ENCODE data around the gene SH3RF1.

The SH3RF1 gene

DNA sequence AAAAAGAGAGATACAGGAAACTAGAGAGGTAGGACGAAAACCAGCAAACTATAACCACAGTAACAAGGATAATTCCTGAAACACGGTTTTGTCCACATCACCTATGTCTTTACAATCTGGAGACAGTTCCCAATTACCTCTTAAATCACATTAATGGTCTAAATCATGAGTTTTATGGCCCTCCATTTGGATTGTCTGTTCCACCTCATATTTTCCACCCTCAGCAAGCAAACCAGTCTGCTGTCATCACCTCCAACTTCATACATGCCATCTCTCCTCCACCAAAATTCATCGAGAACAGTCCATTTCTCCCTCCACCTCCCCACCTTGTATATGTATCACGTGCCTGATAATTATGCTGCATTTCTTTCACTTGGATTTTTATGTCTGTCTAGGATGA lies 107.3 kb downstream of the SH3RF1 start:
- no peak for DNase-seq (ENCODE audit: low spot score)

DNA sequence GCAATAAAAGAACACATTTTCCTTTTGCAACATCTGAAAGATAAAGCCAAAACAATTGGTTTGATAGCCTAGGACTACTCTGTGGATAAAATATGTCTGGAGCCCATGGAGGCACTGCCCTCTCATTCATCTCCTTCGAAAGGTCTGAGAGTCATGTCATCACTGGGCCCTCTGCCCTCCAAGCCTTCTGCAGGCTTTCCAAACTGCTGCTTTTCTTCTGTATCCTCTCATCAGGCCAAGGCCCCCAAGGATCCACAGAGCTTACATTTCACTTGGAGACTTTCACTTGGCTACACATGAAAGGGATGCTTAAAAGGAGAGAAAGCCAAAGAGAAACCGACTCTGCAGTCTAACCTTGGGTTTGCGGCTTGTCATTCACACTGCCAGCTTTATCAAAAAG lies 109.9 kb downstream of the SH3RF1 start:
- peak; percentile 38 for DNase-seq (ENCODE audit: low spot score)

DNA sequence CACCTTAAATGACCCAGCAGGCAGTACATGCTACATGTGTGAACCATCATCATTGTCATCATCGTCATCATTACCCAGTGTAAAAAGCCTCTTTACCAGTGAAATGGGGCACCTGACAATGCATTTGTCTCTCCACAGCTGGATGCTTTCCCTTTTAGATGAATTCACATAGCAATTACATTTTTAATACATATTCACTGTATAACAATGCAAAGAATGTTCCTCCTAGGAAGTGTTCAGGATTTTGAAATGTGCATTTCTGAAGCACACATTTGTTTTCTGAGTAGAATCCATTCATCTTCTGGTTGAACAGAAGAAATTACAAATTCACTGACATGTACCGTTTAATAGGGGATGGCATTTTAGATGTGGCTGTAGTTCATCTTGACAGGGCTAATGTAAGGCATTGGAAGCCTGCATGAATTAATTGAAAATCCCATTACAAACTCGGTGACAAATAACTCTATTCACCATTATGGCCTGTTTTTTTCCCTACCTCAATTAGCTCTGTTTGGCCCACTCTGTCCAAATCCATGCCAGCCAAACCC lies 111.1 kb downstream of the SH3RF1 start:
- DNase-seq (ENCODE audit: low spot score) = peak; percentile 30

DNA sequence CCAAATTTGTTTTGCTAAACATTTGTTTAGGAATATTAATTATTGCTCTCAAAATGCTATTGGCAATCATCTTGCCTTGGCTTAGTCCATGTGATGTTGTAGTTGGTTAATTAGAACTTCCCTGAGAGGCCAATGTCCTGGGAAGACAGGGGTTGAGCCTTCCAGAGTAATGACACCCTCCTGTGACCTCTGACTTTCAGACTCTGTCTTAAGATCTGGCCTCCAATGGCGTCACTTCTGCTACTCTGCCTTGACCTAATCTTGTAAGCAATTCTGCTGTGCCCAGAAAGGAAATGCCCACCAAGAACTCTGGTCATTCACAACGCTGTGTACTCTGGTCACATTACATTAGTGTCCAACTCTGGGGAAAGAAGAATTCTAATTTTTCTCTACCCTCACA lies 111.9 kb downstream of the SH3RF1 start:
- no peak for DNase-seq (ENCODE audit: low spot score)

DNA sequence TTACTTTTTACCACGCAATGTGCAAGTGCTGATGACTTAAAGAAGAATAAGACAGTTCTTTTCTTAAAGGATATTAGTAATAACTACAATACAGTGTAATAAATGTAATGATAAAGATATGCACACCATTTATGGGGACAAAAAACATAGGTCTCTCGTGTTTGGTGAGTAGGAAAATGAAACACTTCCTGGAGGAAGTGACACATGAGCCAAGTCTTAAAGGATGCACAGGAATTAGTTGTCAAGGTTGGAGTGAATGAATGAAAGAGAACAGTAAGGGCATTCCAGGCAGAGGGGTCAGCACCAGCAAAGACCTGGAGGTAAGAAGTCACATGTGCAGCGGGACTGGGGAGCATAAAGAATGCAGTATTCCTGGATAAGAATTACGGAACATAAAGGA lies 112.7 kb downstream of the SH3RF1 start:
- no peak for DNase-seq (ENCODE audit: low spot score)

DNA sequence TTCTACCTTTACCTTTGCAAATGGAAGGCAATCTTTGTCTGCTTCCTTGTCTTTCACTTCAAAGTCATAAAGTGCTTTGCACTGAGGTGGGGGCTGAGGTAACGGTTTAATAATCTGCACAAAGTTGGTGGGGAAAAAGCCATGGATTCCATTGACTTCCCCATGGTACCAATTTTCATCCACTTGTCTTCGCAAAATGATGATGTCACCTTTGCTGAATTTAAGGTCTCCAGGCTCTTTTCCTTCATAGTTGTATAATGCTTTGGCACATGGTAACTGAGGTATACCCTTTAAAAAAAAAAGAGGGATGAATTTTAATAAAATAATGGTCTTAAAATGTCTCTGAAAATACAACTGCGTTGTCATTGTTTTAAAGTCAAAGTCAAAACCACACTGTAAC lies 114.4 kb downstream of the SH3RF1 start:
- no peak for DNase-seq (ENCODE audit: low spot score)

DNA sequence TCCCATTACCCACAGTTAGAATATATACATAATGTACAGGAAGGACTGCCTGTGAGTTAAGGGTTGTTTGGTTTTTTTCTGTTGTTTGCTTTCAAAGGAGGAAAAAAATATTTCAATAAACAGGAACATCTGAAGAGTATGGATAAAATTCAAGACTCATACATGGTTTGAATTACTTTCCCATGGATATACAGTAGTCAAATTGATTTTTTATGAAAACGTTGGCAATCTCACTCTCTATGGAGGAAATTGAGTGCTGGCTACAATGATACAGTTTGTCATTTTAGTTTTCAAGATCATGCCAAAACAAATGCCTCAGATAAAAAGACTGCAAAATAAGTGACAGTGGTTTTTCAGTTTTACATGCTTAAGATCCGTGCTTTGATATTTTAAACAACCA lies 116.6 kb downstream of the SH3RF1 start:
- DNase-seq (ENCODE audit: low spot score) = no peak

DNA sequence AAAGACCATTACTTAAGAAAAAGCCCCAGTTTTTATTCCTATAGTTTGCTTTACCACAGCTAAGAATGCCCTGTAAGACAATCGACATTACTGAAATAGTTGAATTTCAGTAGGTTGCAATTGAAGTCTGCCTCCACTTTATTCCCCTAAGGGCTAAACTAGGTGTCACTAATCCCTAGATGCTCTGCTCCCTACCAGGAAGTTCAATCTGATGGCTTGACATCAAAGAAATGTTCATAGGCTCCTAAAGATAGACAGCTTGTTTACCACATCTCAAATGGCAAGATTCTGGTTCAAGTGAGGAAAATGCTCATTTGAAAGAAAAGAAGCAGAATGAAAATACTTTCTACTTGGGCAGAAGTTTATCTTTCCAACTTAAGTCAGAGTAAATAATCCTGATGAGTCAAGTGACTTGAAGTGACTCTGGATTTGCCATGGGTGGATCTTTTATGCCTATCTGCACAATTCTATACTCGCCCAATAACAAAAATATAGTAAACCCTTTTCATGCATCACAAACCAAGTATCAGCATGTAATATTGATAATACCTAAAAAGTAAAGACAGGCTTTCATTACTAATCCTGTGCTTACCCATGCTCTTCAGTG lies 117.2 kb downstream of the SH3RF1 start:
- no peak for DNase-seq (ENCODE audit: low spot score)

DNA sequence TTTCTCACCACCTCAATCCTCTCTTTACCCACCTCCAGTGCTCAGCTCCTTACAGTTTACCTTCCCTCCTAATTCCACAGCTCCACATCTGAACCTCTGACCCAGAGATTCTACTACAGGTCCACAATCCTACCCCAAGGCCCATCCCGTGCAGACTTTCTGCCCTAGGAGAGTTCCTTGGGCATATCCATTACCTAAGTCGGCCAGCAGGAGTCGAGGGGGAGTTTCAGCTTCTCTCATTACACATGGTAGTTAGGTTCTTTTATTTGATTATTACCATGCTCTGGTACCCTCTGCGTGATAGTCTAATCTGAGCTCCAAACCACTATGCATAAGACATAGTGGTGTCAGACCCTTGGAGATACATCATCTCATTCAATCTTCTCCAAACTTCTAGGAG lies 117.9 kb downstream of the SH3RF1 start:
- no peak for DNase-seq (ENCODE audit: low spot score)

DNA sequence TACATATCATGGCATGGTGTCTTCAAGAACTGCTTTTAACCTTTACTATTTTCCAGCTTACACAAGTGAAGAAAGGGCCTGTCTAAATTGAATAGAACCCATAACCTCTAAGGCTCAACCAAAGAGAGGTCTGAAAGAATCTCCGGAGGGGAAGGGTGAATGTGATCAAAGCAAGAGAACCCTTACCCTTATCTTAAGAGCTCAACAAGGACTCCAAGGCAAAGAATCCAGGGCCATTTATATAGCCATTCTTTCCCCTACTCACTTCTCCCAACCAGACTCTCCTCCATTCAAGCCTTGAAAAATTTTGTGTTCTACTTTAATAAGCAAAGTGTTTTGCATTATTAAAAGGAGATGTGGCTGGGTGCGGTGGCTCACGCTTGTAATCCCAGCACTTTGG lies 118.7 kb downstream of the SH3RF1 start:
- no peak for DNase-seq (ENCODE audit: low spot score)

DNA sequence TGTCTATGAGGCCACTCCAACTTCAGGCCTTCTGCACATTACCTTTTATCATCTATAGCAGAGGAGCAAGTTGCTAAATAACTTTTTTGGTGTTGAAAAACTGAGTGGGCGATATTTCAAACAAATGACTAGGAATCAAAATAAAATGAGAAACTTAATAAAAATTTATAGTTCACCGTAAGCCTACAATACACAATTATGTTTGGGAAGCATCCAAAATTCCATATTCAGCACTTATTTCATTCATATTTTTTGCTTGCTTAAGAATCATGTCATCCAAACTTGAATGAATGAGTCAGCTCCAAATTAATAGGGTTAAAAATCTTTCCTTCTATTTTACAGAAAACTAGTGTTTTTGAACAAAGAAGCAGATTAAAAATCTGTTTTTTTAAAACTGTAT lies 119.1 kb downstream of the SH3RF1 start:
- no peak for DNase-seq (ENCODE audit: low spot score)

DNA sequence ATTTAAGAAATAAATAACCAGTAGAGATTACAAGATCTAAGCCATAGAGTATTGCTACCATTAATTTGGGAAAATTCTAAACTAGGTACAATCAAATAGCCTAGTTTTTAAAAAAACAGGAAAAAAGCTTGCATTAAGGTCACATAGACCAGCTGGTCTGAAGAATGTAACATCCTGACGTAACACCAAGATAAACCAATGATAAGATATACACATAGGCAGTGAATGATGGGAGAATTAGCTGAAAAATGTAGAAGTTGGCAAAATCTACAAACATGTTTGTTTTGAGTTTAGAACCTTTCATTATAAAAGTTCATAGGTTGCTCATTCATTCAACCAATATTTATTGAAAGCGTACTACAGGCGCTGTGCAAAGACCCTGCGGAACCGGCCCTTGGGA lies 120.0 kb downstream of the SH3RF1 start:
- no peak for DNase-seq (ENCODE audit: low spot score)

DNA sequence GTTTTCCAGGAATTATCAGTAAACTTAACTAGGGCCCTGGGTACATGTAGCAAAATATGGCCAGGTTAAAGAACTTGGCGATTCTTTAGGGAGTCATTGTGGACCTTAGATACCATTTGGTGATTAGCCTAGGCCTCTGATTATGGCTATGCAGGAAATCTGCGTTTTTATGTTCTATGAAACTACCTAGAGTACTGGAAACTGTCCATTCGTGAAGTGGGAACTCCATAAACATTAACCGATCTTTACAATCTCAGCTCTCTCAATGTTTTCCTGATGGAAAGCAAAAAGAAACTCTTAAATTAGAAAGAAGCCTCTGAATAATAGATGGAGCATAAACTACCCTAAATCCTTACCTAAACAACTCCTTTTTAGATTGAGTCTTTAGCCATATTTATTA lies 121.9 kb downstream of the SH3RF1 start:
- no peak for DNase-seq (ENCODE audit: low spot score)

DNA sequence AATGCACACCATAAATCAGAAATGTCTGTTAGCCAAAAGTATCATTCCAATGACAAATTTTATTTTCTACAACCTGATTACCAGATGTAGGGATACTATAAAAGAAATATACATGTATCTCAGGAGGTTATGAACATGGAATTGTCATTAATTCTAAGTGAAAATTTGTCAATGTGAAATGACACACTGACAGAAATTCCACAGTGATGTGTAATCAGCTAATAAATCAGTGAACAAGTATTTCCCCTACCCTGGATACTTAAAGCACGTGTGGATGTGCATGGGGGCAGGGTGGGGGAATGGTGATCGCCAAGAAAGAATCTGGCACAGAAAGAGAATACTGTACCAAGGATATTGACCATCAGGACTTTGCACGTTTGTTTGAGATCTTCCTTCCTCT lies 123.6 kb downstream of the SH3RF1 start:
- peak; percentile 23 for DNase-seq (ENCODE audit: low spot score)

DNA sequence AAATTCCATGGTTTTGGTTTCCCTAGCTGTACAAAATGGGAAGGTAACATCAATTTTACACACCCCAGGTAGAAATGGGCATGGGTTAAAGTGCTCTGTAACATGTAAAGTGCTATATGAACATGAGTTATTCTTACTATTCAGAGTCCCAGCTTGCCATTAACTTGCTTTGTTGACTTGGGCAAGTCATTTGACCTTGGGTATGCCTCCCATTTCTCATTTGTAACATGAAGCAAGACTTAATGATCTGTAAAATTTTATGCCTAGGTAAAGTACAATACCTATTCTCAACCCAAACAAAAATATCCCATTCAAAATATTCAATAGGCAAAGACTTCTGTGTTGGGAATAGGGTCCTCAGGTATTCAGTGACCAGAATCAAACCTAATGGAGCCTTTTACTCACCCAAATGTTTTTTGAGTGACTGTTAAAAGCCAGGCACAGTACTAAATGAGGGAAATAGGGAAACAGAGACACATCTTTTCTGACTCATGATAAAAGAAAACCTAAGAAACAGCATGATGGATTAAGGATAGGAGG lies 126.6 kb downstream of the SH3RF1 start:
- no peak for DNase-seq (ENCODE audit: low spot score)

DNA sequence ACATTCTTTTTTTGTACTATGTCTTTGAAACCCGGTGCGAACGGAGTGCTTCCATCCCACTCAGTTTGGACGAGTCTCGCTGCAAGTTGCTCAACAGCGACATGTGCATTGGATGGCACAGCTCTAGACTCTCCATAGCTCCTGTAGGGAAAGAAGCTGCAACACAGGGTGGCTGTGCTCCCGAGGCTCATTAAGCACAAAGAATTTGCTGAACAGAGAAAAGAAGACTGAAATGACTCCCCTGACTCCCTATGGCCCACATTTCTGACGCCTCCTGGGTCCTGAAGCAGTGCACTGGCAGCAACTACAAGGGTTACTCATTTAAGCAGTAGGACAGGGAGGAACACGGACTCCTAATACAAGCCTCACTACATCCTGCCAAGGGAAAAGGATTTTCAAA lies 127.4 kb downstream of the SH3RF1 start:
- DNase-seq (ENCODE audit: low spot score) = no peak

DNA sequence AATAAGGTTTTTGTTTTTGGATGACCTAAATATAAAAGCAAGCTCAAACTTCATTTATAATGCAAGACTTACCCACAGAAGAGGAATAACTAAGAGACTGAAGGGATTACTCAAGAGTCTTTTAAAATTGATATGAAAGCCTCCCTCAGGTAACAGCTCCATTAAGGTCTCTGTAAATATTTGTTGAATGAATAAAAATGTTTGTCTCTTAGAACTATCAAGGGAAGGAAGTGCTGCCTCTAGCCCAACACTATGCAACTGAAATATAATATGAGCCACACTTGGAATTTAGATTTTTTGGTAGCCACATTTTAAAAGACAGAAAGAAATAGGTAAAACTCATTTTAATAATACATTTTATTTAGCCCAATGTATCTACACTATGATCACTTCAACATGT lies 127.8 kb downstream of the SH3RF1 start:
- no peak for DNase-seq (ENCODE audit: low spot score)

DNA sequence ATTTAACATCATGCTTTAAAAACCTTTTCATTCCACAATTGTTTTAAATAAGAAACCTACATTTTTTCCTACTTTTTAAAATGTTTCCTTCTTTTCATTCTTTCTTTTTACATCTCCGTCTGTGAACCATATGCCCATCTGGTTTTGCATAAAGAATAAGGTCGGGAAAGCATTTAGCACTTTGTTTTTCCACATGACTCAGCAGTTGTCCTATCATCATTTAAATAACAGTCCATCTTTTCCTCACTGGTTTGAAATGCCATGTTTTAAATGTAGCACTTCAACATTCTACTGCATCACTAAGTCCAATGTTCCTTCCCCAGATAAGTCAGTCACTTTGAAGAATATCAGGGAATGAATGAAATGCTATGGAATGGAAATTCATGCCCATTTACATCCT lies 128.4 kb downstream of the SH3RF1 start:
- no peak for DNase-seq (ENCODE audit: low spot score)

DNA sequence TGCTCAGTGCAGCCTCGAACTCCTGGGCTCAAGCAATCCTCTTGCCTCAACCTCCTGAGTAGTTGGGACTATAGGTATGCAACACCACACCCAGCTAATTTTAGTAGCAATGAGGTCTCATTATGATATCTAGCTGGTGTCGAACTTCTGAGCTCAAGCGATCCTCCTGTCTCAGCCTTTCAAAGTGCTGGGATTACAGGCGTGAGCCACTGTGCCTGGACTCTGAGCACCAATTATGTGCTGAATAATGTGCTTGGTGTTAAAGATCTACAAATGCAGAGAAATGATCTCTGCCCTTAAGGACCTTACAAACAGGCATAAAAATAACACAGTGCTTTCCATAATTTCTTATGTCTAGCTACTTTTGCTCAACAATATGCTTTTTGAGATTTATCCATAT lies 131.7 kb downstream of the SH3RF1 start:
- no peak for DNase-seq (ENCODE audit: low spot score)

DNA sequence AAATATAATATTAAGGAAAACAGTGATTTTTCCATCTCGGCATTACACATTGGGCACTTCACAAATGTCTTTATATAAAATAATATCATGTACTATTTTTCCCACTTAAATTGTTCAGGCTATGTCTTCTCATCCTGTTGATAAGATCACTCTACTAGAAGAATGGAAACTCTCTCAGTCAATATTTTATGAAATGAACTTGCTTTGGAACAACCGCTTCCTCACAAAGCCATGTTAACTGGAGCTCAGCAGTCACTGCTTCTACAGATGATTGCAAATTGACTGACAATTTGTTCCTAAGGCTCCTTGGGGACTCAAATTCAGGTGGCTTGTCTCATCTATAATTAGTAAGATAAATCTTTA lies 133.2 kb downstream of the SH3RF1 start:
- DNase-seq (ENCODE audit: low spot score) = no peak

DNA sequence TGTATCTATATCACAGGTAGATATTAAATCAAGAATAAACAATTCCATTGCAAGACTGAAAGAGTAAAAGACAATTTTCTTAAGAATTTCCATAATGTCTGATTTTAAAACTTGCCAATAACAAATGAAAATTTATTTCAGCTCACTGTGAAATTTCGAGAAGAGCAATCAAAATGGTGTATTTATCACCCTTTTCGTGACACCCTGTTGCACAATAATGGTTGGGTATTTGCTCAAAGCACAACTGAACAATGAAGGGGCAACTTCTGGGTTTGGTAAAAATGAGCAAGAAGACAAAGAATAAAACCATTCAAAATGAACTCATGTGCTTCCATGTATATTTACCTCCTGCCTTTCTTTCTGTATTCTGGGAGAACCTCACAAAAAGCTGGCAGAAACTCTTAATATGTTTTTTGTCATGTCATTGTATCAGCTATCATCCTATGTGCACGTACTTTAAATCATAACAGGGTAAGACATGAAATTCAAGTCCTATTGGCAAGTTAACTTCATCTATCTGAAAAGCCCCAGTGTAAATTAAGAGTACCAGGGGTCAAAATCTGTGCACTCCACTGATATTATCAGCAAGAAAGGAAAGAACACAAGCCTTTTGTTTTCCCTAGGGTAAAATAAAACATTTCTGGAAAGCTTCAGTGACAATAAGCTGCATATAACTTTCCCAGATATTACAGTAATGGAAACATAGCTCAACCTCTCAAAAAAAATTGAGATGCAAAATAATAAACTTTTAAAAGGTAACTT lies 133.8 kb downstream of the SH3RF1 start:
- no peak for DNase-seq (ENCODE audit: low spot score)

DNA sequence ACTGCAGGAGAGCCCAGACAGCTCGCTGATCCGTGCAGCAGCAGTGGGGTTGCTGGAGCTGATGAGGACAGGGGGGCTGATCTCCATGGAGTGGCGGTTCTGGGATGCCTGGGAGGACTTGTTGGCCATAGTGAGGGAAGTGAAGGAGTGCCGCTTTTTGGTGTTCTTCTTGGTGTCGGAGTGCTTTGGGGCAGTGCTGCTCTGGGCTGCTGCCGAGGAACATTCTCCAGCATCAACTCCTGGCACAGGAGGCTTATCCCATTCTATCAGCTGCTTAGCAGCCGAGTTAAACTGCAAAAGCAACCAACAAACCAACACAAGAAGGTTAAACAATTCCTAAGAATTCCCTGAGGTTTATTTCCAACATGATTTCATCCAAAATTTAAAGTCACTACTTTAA lies 134.4 kb downstream of the SH3RF1 start:
- no peak for DNase-seq (ENCODE audit: low spot score)

DNA sequence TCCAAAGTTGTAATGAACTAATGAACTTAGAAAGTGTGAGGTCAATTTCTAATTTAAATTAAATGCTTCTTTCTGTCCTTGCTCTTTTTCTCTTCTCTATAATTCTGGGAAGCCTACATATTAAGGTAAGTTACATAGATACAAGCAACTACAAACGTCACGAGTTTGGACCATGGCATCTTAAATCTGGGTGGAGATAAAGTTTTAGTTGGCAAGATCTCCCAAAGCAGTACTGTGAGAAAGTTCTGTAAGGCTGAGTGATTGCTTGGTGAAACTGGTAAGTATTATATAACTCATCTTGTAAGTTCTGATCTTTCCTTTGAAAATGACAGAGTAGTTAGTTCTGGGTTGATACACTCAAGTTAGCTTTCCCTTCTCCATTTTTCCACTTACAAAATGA lies 135.0 kb downstream of the SH3RF1 start:
- no peak for DNase-seq (ENCODE audit: low spot score)

DNA sequence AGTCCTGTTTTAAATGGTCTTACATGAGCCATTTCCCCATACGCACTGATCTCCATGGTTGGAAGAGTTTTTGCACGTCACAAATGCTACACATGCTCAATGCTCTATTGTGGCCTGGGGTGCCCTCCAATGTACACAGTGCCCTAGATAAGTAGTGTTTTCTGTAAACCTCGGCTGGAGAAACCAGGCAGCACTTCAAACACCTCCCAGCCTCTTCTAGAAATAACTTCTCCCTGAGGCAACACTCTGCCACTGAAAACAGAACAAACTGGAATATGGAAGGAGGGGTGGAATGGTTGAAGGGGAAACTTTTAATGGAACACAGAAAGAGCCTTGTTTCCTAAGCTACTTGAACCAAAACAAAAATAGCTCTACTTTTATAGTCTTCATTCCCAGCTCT lies 136.8 kb downstream of the SH3RF1 start:
- no peak for DNase-seq (ENCODE audit: low spot score)

All from AG20443 (cell line).